Fibroblast of villous mesenchyme (primary cell): Measurements from ENCODE around the gene RCAN2. TPM values are rescaled to one million over a fixed set of nuclear protein-coding genes. Genes with fewer than 3 reads are reported as not detected.
A peak's percentile ranks its signal among the peaks of the same experiment; 100 is the strongest.

Source experiments
- DNase-seq: peaks from one replicate; pipeline ENCODE4 v3.0.0-alpha.2; 2010; ENCODE audit warnings: low read depth
- H3K4me3 ChIP-seq: 2 replicates; pipeline ENCODE4 v1.5.1; 2011; ENCODE audit warnings: low read depth, mild to moderate bottlenecking, low read length
- CTCF ChIP-seq: IDR thresholded peaks from 2 replicates; pipeline ENCODE4 v1.5.1; 2012; ENCODE audit warnings: low read depth, mild to moderate bottlenecking, low read length; ENCODE audit not compliant: insufficient read depth
- total RNA-seq: library from RNA; depleted of rRNA; stranded (reverse); fragments of >200 nt; gene quantifications from 2 replicates; pipeline ENCODE4 v1.2.3, GENCODE V29; 2012

Gene RCAN2
- total RNA-seq, 1 donor: 1.7 TPM

DNA sequence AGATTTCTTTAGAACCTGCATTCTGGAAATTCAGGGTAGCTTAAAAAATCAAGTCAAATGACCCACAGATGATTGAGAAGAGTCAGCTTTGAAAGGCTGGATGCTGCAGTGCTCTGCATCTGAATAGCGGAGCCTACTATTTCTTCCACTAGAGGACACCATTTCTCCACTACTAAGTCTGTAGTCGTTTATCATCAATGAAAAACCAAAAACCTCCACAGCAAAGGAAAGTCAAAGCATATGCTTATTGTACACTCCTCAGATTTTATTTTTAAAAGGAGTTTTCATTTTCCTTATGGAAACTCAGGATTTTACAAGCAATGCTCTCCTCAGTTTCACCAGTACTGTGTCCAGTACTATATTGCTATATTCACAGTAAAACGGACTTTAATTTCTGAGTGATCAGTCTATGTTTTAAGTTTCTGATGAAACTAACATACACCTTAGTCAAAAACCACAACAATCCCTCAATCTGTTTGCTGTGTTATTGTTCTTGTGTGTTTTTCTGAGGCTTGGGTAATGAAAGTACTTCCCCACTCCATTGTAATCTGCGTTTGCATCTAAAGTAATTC is 269.9 kb downstream of the RCAN2 start:
- peak; percentile 53 for DNase-seq
- peak; percentile 94 for TF ChIP-seq CTCF
- no peak overlapping the region for H3K4me3 ChIP-seq

GRCh38 chr6:46220352-46221221 is 270.7 kb downstream of the RCAN2 start:
- DNase-seq: no peak
- no peak overlapping the region for H3K4me3 ChIP-seq
- TF ChIP-seq CTCF: no peak

GRCh38 chr6:46219661-46220060 is 271.6 kb downstream of the RCAN2 start:
- no peak overlapping the region for H3K4me3 ChIP-seq
- DNase-seq: no peak
- no peak for TF ChIP-seq CTCF

- no peak overlapping the region for H3K4me3 ChIP-seq
- no peak for TF ChIP-seq CTCF
- DNase-seq: no peak
Measured at GRCh38 chr6:46218457-46218856, 272.8 kb downstream of the RCAN2 start.

GRCh38 chr6:46217671-46218131 is 273.5 kb downstream of the RCAN2 start:
- H3K4me3 ChIP-seq: no peak overlapping the region
- no peak for DNase-seq
- no peak for TF ChIP-seq CTCF

- no peak for DNase-seq
Measured at GRCh38 chr6:46216879-46217278, 274.4 kb downstream of the RCAN2 start.

More at GRCh38 chr6:46216879-46217278, 274.4 kb downstream of the RCAN2 start:
- no peak overlapping the region for H3K4me3 ChIP-seq
- no peak for TF ChIP-seq CTCF
